ENCODE measurements around the gene ZNF792.
"Not testable (repeated sequence)": the region's sequence is repeated elsewhere in the genome, so short reads cannot be mapped to it uniquely, and the experiment has no call there.

ZNF792 gene

GRCh38 chr19:34920090-34920786 lies 43.8 kb downstream of the ZNF792 start:
- DNase-seq: not testable (repeated sequence)

- no peak for DNase-seq
Observed at GRCh38 chr19:34918190-34918589, 45.8 kb downstream of the ZNF792 start.

GRCh38 chr19:34917144-34917543 lies 46.9 kb downstream of the ZNF792 start:
- DNase-seq: not testable (repeated sequence)

GRCh38 chr19:34910770-34911169 lies 53.3 kb downstream of the ZNF792 start:
- no peak for DNase-seq

Measured in activated CD4-positive, alpha-beta T cell treated with anti-CD3 and anti-CD28 coated beads, Interleukin-2, amount 50 U/mL, for 1 hour (primary cell).